ENCODE results near the gene KITLG.

Gene KITLG

DNA sequence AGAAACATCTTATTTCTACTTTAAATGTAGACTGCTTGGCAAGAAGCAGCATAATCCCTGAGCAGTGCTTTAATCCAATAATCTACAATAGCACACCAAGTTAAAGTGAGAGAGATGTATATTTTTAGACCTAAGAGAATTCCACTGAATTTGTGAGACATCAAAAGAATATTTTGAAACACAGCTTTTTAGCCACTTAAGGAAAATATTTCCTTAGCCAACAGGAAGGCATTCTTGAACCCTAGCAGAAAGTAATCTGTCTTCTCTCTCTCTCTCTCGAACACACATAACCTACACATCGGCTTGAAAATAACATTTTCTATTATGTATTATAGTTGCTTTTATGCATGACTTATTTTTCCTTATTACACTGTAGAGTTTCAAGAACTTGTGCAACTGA, 34.0 kb downstream of the KITLG start:
- H3K4me3 ChIP-seq, result no peak overlapping the region
- H3K9me3 ChIP-seq, result no peaks in the 10 kb centered on the region
- no peak overlapping the region for H3K27ac ChIP-seq
- H3K4me1 ChIP-seq, result no peaks in the 10 kb centered on the region
- no peaks in the 10 kb centered on the region for H3K36me3 ChIP-seq
- no peaks in the 10 kb centered on the region for H3K27me3 ChIP-seq
- no peak overlapping the region for H3K9ac ChIP-seq
- H4K20me1 ChIP-seq, result no peaks in the 10 kb centered on the region
- H3K4me2 ChIP-seq, result no peak overlapping the region
- TF ChIP-seq Cebpa-rat (IDR thresholded peaks at IDR 0.05), result no peak

DNA sequence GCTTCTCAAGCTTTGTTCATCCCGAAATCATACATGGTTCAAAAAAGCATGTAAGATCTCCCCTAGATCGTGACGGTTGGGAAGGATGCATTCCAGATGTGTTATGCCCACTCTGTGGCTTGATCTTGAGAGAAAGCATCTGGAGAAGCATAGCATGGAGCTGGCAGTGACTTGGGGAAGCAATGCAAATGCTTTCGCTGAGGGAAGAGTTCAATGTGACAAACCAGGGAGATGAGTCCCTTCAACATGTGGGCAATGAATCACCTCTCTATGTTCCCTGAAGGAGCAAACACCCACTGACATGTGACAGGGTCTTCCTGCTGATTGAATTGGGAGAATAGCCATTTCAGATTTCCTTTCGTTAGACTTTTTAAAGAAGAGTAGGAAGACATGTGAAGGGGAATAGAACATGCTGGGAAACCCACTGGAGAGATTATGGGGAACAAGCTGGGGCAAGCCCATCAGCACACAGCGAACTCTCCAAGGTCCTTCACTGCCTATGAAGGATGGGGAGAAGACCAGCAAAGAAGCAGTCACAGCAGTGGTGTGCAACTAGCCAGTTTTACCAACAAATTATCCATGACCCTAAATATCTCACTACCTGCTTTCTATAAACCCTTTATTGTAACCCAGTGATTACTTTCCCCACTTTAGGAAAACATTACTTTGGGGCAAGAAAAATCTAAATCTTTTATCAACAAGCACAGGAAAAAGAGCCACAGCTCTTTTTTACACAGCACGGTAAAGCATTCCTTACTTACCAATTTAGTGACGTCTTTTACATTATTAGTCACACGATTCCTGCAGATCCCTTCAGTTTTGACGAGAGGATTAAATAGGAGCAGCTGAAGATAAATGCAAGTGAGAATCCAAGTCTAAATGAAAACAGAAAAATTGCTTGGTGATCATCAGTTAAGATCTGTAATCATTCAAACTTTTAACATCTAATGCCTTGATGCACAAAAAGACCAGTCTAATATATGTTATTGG, 35.0 kb downstream of the KITLG start:
- no peaks in the 10 kb centered on the region for H3K27me3 ChIP-seq
- no peaks in the 10 kb centered on the region for H3K4me1 ChIP-seq
- no peaks in the 10 kb centered on the region for H4K20me1 ChIP-seq
- no peak overlapping the region for H3K27ac ChIP-seq
- no peak overlapping the region for H3K4me3 ChIP-seq
- no peak overlapping the region for H3K9ac ChIP-seq
- TF ChIP-seq Cebpa-rat (IDR thresholded peaks at IDR 0.05), result no peak
- H3K4me2 ChIP-seq, result no peak overlapping the region
- no peaks in the 10 kb centered on the region for H3K9me3 ChIP-seq
- H3K36me3 ChIP-seq, result no peaks in the 10 kb centered on the region

DNA sequence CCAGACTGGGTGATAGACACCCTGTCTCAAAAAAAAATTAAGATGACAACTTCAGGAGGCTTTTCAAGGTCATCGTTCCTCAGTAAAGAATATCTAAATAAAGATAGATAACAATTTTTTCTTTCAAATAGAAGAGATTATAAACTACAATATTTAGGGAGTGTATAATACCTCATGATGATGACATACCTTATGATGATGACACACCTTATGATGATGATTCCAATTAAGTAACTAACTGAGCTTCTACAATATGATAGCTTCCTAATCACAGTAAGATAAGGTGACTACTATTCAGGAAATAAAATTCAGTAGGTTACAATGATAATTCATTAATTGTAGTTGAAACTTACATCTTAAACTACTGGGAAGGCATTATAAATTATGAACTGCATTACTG, 40.4 kb downstream of the KITLG start:
- H3K4me1 ChIP-seq, result no peaks in the 10 kb centered on the region
- no peaks in the 10 kb centered on the region for H4K20me1 ChIP-seq
- H3K4me3 ChIP-seq, result no peak overlapping the region
- no peak overlapping the region for H3K4me2 ChIP-seq
- no peaks in the 10 kb centered on the region for H3K27me3 ChIP-seq
- H3K36me3 ChIP-seq, result no peaks in the 10 kb centered on the region
- no peak overlapping the region for H3K9ac ChIP-seq
- no peaks in the 10 kb centered on the region for H3K9me3 ChIP-seq
- no peak overlapping the region for H3K27ac ChIP-seq
- TF ChIP-seq Cebpa-rat (IDR thresholded peaks at IDR 0.05), result no peak

DNA sequence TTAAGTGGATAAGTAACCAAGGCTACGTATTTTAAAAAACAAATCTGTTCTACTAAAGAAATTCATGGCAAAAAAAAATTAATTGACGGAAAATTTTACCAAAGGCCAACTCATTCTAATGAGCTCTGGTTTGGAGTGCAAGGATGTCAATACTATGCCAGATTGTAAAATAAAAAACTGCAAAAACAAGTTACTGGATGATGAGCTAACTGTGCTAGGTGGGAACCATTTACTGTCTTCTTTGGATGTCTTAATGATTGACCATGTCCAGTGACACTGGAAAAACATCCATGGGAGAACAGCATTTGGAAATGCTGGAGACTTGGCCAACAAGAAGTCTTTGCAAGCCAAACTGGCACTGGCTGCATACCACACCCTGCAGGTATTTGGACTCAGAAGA, 41.6 kb downstream of the KITLG start:
- H3K9me3 ChIP-seq, result no peaks in the 10 kb centered on the region
- no peak for TF ChIP-seq Cebpa-rat (IDR thresholded peaks at IDR 0.05)
- H3K27ac ChIP-seq, result no peak overlapping the region
- no peaks in the 10 kb centered on the region for H3K4me1 ChIP-seq
- no peak overlapping the region for H3K4me2 ChIP-seq
- no peaks in the 10 kb centered on the region for H3K27me3 ChIP-seq
- H3K4me3 ChIP-seq, result no peak overlapping the region
- no peaks in the 10 kb centered on the region for H3K36me3 ChIP-seq
- H4K20me1 ChIP-seq, result no peaks in the 10 kb centered on the region
- H3K9ac ChIP-seq, result no peak overlapping the region

DNA sequence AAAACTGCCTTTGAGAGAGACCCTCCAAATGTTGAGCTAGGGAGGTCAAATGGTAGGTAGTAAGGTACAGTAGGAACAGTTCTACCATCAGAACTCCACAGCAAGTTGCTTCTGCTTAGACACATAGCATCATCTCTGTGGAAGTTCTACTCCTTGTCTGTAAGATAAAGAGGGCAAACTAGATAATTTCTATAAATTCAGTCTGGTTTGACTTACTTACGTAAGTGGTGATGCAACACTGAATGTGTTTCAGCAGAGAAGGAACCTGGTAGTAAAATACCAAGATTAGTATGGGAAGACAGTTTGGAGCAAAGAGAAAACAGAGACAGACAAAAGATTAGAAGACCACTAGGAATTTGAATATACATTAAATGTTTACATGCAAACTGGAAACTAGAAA, 42.0 kb downstream of the KITLG start:
- Histone ChIP-seq H3K4me2 (no peak overlapping the region), H4K20me1 (no peaks in the 10 kb centered on the region), H3K9ac (no peak overlapping the region), H3K27me3 (no peaks in the 10 kb centered on the region), H3K36me3 (no peaks in the 10 kb centered on the region), H3K4me3 (no peak overlapping the region), H3K4me1 (no peaks in the 10 kb centered on the region), H3K27ac (no peak overlapping the region), H3K9me3 (no peaks in the 10 kb centered on the region)
- no peak; the same call in 1 of the 2 replicates for TF ChIP-seq Cebpa-rat (IDR thresholded peaks at IDR 0.05)

DNA sequence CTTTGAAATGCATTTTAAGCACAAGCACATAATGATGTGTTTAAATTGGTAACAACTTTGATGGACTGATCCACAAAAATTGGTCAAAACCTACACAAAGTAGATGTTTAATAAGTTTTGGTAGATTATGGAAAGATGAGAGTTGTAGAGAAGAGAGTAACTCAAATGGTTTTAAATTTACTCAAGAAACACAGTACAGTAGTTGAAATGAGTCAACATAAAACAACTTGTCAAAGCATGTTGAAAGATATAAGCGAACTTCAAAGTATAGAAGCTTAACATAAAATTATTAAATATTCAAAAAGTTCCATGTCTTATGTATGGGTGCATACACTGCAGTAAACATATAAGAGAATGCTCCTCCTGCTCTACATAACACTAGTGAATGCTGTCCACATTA, 49.4 kb downstream of the KITLG start:
- Histone ChIP-seq H3K27me3 (no peaks in the 10 kb centered on the region), H3K4me1 (no peaks in the 10 kb centered on the region), H3K4me3 (no peak overlapping the region), H3K9me3 (no peaks in the 10 kb centered on the region), H4K20me1 (no peaks in the 10 kb centered on the region), H3K36me3 (no peaks in the 10 kb centered on the region), H3K4me2 (no peak overlapping the region), H3K9ac (no peak overlapping the region), H3K27ac (no peak overlapping the region)
- TF ChIP-seq Cebpa-rat (IDR thresholded peaks at IDR 0.05), result no peak

DNA sequence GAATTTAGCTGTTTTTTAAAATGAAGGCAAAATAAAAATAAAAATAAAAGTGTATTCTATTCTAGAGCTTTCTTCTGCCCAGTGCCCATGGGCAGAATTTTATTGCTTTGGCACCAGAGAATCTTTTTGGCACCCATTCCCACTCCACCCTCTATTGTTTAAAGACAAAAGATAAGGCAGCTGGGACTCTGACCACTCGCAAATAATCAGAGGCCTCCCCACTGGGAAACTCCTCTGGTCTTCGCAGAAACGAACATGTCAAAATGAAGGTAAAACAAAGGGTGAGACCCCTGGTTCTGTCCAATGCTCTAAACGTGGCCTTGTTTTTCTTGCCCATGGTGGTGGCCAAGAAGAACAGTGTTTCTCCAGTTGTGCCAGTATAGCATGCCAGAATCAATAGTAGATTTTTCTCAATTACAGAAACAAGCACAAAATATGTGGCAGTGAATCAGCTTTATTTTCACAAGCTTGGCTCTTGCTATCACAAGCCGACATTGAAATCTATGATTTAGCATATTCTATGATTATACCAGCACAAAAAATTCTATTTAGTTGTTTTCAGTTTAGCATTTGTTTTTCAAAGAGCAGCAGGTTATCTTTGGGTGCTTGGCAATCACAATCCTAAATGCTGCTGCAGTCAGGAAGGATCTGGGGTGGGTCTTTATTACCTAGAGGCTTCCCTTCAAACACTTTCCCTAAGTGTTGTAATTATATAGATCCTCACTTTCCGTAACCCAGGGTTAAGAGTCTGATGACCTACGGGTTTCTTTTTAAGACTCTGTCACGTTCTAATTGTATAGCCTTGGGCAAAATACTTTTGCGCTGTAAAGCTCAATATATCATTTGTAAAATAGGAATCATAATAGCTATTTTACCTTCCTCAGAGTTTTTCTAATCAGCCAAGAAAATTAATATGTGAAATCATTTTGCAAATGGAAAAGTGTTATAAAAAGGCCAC, 50.5 kb downstream of the KITLG start:
- no peak overlapping the region for H3K4me2 ChIP-seq
- no peaks in the 10 kb centered on the region for H3K9me3 ChIP-seq
- no peak overlapping the region for H3K4me3 ChIP-seq
- TF ChIP-seq Cebpa-rat (IDR thresholded peaks at IDR 0.05), result no peak
- H4K20me1 ChIP-seq, result no peaks in the 10 kb centered on the region
- no peak overlapping the region for H3K27ac ChIP-seq
- no peak overlapping the region for H3K9ac ChIP-seq
- H3K27me3 ChIP-seq, result no peaks in the 10 kb centered on the region
- H3K4me1 ChIP-seq, result no peaks in the 10 kb centered on the region
- no peaks in the 10 kb centered on the region for H3K36me3 ChIP-seq

DNA sequence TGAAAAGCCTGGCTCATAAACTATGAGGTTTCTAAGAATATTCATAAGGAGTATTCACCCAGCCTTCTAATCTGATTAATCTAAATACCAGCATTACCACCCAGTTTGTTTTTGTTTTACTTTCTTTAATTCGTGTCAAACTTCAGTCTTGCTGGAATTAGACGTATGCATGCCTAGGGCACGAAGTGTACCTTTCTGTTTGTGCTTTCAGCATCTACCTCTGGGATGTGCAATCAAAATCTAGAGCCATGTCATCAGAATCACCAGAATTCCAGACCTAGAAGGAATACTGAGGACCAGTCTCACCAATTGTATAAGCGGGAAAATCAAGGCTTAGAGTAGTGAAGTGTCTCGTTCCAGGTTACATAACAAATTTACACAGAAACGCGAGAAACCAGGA, 57.3 kb downstream of the KITLG start:
- H3K36me3 ChIP-seq, result no peaks in the 10 kb centered on the region
- no peak overlapping the region for H3K4me3 ChIP-seq
- no peaks in the 10 kb centered on the region for H3K9me3 ChIP-seq
- H3K4me1 ChIP-seq, result no peaks in the 10 kb centered on the region
- H3K9ac ChIP-seq, result no peak overlapping the region
- H3K27me3 ChIP-seq, result no peaks in the 10 kb centered on the region
- no peak for TF ChIP-seq Cebpa-rat (IDR thresholded peaks at IDR 0.05)
- H4K20me1 ChIP-seq, result no peaks in the 10 kb centered on the region
- no peak overlapping the region for H3K4me2 ChIP-seq
- H3K27ac ChIP-seq, result no peak overlapping the region

DNA sequence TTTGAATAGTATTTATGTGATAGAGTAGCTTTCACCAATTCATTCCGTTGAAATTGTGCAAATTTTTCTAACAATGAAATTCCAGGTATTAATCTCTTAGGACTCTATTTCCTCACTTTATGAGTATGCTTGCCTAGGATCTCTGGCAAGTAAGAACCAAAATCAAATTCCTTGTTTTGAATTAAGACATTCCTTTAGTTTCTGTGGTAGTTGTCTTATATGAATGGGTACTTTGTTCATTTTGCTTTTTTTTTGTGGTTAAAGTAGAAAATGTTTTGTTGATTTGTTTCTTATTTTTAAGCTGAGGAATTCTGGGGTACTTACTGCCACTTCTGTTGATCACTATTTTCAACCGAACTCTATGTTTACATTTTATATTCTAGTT, 59.8 kb downstream of the KITLG start:
- Histone ChIP-seq H3K36me3 (no peaks in the 10 kb centered on the region), H3K9ac (no peak overlapping the region), H3K27me3 (no peaks in the 10 kb centered on the region), H3K4me1 (no peaks in the 10 kb centered on the region), H3K9me3 (no peaks in the 10 kb centered on the region), H3K4me2 (no peak overlapping the region), H3K27ac (no peak overlapping the region), H3K4me3 (no peak overlapping the region), H4K20me1 (no peaks in the 10 kb centered on the region)
- TF ChIP-seq Cebpa-rat (IDR thresholded peaks at IDR 0.05), result no peak

Data from BLaER1 (cell line).